SK-N-SH (cell line): ENCODE data around the gene TMEM126B.

Source experiments
- CTCF ChIP-seq: fragments of 200-600 bp; sonication (generic); IDR thresholded peaks from 2 replicates; pipeline ENCODE4 v1.6.1; 2017; ENCODE audit warnings: antibody characterized with exemption, mild to moderate bottlenecking, moderate library complexity
- YY1 ChIP-seq: IDR thresholded peaks from 2 replicates; pipeline ENCODE4 v1.4.0; 2012; ENCODE audit warnings: low read depth, mild to moderate bottlenecking

GRCh38 chr11:85590848-85591483, 37.4 kb upstream of the TMEM126B start:
- no peak for TF ChIP-seq YY1
- TF ChIP-seq CTCF: peak; percentile 59
